HepG2 (cell line): ENCODE results near the gene GAR1. TPM values are rescaled to one million over a fixed set of nuclear protein-coding genes. Genes with fewer than 3 reads are reported as not detected.

Experiments used
- ATAC-seq: fragments of 200-7000 bp; cut with Tn5 transposase; 3 replicates; pipeline ENCODE4 v1.9.1; 2020; ENCODE audit warnings: mild to moderate bottlenecking, moderate library complexity
- BruUV-seq: library from RNA; stranded (reverse); fragments of 400-500 nt; replicated peaks from 2 replicates; lab custom pipeline; 2021; lab: Mats Ljungman, UMichigan
- CTCF ChIA-PET: fragments of 300-600 bp; formaldehyde crosslinking; extraction: SDS; loops from one replicate; lab custom pipeline; 2021; ENCODE audit warnings: low total read pairs, inconsistent platforms, low intra/inter-chr PET ratio; lab: Yijun Ruan, JAX
- POLR2A ChIA-PET: fragments of 350-600 bp; sonication (Branson Sonifier 250); formaldehyde crosslinking; loops from one replicate; lab custom pipeline; 2020; ENCODE audit warnings: antibody characterized with exemption, inconsistent platforms; lab: Yijun Ruan, JAX
- DNase-seq: peaks from one replicate; pipeline ENCODE4 v3.0.0-alpha.2; 2015; ENCODE audit warnings: low spot score
- FAIRE-seq: peaks from 3 replicates; lab custom pipeline; 2011; peaks lifted over from hg19 to GRCh38; lab: Jason Lieb, UNC
- H2AFZ ChIP-seq: one replicate; pipeline ENCODE4 v1.6.1; 2011; ENCODE audit warnings: low read length, inconsistent platforms
- H3K27ac ChIP-seq: fragments of 300-600 bp; 3 replicates; pipeline ENCODE4 v1.8.0; 2011; ENCODE audit warnings: mixed run types, mild to moderate bottlenecking, mixed read lengths, low read length, inconsistent platforms; ENCODE audit not compliant: insufficient read depth; ENCODE audit errors: extremely low read length
- H3K27me3 ChIP-seq, 2 experiments: fragments of 200-600 bp in 1 of 2; 2 replicates in 1 of 2; 3 replicates in 1 of 2; pipeline versions ENCODE4 v1.6.0 to v1.8.0; 2011; ENCODE audit warnings: low read length in 2 of 2, mild to moderate bottlenecking in 2 of 2, moderate library complexity in 2 of 2, inconsistent platforms in 1 of 2; ENCODE audit not compliant: insufficient read depth in 2 of 2, control insufficient read depth in 1 of 2
- H3K36me3 ChIP-seq, 2 experiments: fragments of 200-600 bp in 1 of 2; replicated peaks in 1 of 2; 2 replicates in 1 of 2; 3 replicates in 1 of 2; pipeline versions ENCODE4 v1.5.1 to v1.8.0; 2011; ENCODE audit warnings: low read length in 2 of 2, inconsistent platforms in 1 of 2; ENCODE audit not compliant: insufficient read depth in 2 of 2, control insufficient read depth in 1 of 2
- H3K4me1 ChIP-seq: 2 replicates; pipeline ENCODE4 v1.5.1; 2012; ENCODE audit warnings: low read length, inconsistent platforms; ENCODE audit not compliant: insufficient read depth
- H3K4me2 ChIP-seq: 2 replicates; pipeline ENCODE4 v1.6.0; 2011; ENCODE audit warnings: low read depth, low read length, inconsistent platforms
- H3K4me3 ChIP-seq, 3 experiments: fragments of 200-600 bp in 1 of 3; sonication (generic), shearing (Covaris generic) in 1 of 3; replicated peaks in 1 of 3; 2 replicates each; pipeline ENCODE4 v1.5.1; 2011 to 2016; ENCODE audit warnings: low read length in 3 of 3, inconsistent platforms in 2 of 3, low read depth in 2 of 3, mild to moderate bottlenecking in 2 of 3, control low read depth in 1 of 3, mixed read lengths in 1 of 3; ENCODE audit not compliant: insufficient read depth in 1 of 3
- H3K79me2 ChIP-seq: one replicate; pipeline ENCODE4 v1.6.1; 2011; ENCODE audit warnings: low read length, inconsistent platforms; ENCODE audit not compliant: insufficient read depth
- H3K9ac ChIP-seq: 2 replicates; pipeline ENCODE4 v1.6.0; 2011; ENCODE audit warnings: mild to moderate bottlenecking, low read depth, low read length, inconsistent platforms; ENCODE audit not compliant: insufficient read depth
- H3K9me3 ChIP-seq: 2 replicates; pipeline ENCODE4 v1.5.1; 2012; ENCODE audit warnings: mild to moderate bottlenecking, low read length
- H4K20me1 ChIP-seq: 2 replicates; pipeline ENCODE4 v1.6.0; 2011; ENCODE audit warnings: inconsistent platforms, mild to moderate bottlenecking, low read length, moderate library complexity; ENCODE audit not compliant: insufficient read depth
- FOXK1 ChIP-seq: sonication (generic); formaldehyde crosslinking; IDR thresholded peaks from 2 replicates; pipeline ENCODE4 v1.4.0; 2020; ENCODE audit warnings: low read depth, missing genetic modification reagents, borderline replicate concordance
- FOXP4 ChIP-seq: sonication (generic); formaldehyde crosslinking; IDR thresholded peaks from 2 replicates; pipeline ENCODE4 v1.4.0; 2020; ENCODE audit warnings: missing genetic modification reagents
- MAZ ChIP-seq, 2 experiments: sonication (generic) in 1 of 2; formaldehyde crosslinking in 1 of 2; IDR thresholded peaks; 2 replicates each; pipeline versions ENCODE4 v1.5.0 to v1.6.1; 2012 to 2020; ENCODE audit warnings: low read depth in 2 of 2, mild to moderate bottlenecking in 2 of 2, borderline replicate concordance in 1 of 2, improper control_type of control experiment in 1 of 2, low read length in 1 of 2, missing genetic modification reagents in 1 of 2, moderate library complexity in 1 of 2
- MXD4 ChIP-seq: IDR thresholded peaks from 2 replicates; pipeline ENCODE4 v1.6.1; 2016; ENCODE audit warnings: mild to moderate bottlenecking, missing biosample characterization, missing genetic modification reagents
- SNAI1 ChIP-seq: sonication (generic); formaldehyde crosslinking; IDR thresholded peaks from 2 replicates; pipeline ENCODE4 v1.5.0; 2020; ENCODE audit warnings: mild to moderate bottlenecking, missing genetic modification reagents, borderline replicate concordance
- ZFYVE20 ChIP-seq: sonication (generic); formaldehyde crosslinking; IDR thresholded peaks from 2 replicates; pipeline ENCODE4 v1.8.0; 2023; ENCODE audit warnings: low read depth, mild to moderate bottlenecking, moderate library complexity, missing genetic modification reagents, borderline replicate concordance
- ZNF224 ChIP-seq: sonication (generic); formaldehyde crosslinking; IDR thresholded peaks from 2 replicates; pipeline ENCODE4 v1.5.0; 2020; ENCODE audit warnings: mild to moderate bottlenecking, missing genetic modification reagents
- ZNF33B ChIP-seq: sonication (generic); formaldehyde crosslinking; IDR thresholded peaks from 2 replicates; pipeline ENCODE4 v1.5.1; 2020; ENCODE audit warnings: mild to moderate bottlenecking, missing genetic modification reagents
- ZNF432 ChIP-seq: sonication (generic); formaldehyde crosslinking; IDR thresholded peaks from 2 replicates; pipeline ENCODE4 v1.5.0; 2020; ENCODE audit warnings: missing genetic modification reagents, mild to moderate bottlenecking, borderline replicate concordance
- ZNF597 ChIP-seq: sonication (generic); formaldehyde crosslinking; IDR thresholded peaks from 2 replicates; pipeline ENCODE4 v1.5.0; 2020; ENCODE audit warnings: missing genetic modification reagents
- ZNF710 ChIP-seq: sonication (generic); formaldehyde crosslinking; IDR thresholded peaks from 2 replicates; pipeline ENCODE4 v1.5.0; 2020; ENCODE audit warnings: mild to moderate bottlenecking, missing genetic modification reagents, borderline replicate concordance
- ZNF776 ChIP-seq: sonication (generic); formaldehyde crosslinking; IDR thresholded peaks from 2 replicates; pipeline ENCODE4 v1.4.0; 2020; ENCODE audit warnings: mild to moderate bottlenecking, missing genetic modification reagents
- ZSCAN20 ChIP-seq: sonication (generic); formaldehyde crosslinking; IDR thresholded peaks from 2 replicates; pipeline ENCODE4 v1.4.0; 2020; ENCODE audit warnings: missing genetic modification reagents, mild to moderate bottlenecking, borderline replicate concordance
- WGBS: methylation state at CpG from one replicate; pipeline ENCODE4 v1.1.6; 2017; ENCODE audit warnings: low lambda C conversion rate; 5-methylcytosine and 5-hydroxymethylcytosine counted together
- in situ Hi-C: cut with HindIII; loops from 2 replicates; pipeline ENCODE4 v1.10.0; 2017; ENCODE audit warnings: low pct_unique_long_range_greater_than_20kb; ENCODE audit not compliant: extremely low pct_ligation_motif_present
- intact Hi-C: fragments of 100-400 bp; cut with micrococcal nuclease; formaldehyde crosslinking; loops from one replicate; pipeline ENCODE4 v1.10.0; 2022; ENCODE audit not compliant: unreplicated experiment
- polyA plus RNA-seq, 8 experiments: library from polyadenylated mRNA; depleted of rRNA in 3 of 8; stranded (reverse) in 7 of 8; unstranded in 1 of 8; fragments of >200 nt; fragmentation: Illumina TruSeq in 4 of 8; extraction: Trizol in 4 of 8; gene quantifications; 2 replicates each; pipeline versions ENCODE4 v1.2.1 to v1.2.3, GENCODE V29; 2011 to 2016; ENCODE audit warnings: low read depth in 4 of 8, missing spikeins in 1 of 8, mixed read lengths in 1 of 8; ENCODE audit not compliant: insufficient read depth in 1 of 8
- total RNA-seq, 5 experiments: library from RNA; depleted of rRNA; stranded (reverse); fragments of >200 nt; fragmentation: Illumina TruSeq; extraction: Trizol; gene quantifications; 2 replicates each; pipeline ENCODE4 v1.2.3, GENCODE V29; 2016; ENCODE audit warnings: low read depth in 1 of 5

Gene GAR1
- total and polyA plus RNA-seq, 2 of the 13 experiments (the other 11 are each of a cell fraction or from before 2014, with no cell fraction given) = 11.3 to 11.4 TPM

- peak overlapping the region; percentile 92 for H3K9ac ChIP-seq
- intact Hi-C loops = loop anchor here (5.0 kb wide), 4 partner anchors 69 to 384 kb away; partner anchors contain the start of genes CASP6 and SEC24B
- FAIRE-seq = no peak
- H3K36me3 ChIP-seq = peaks cover 6 to 31% of the 10 kb centered on the region in 2 experiments; a peak in 4 of 5 replicates
- H2AFZ ChIP-seq = peak overlapping the region; percentile 95
- H3K4me1 ChIP-seq = peaks cover 53% of the 10 kb centered on the region
- no peaks in the 10 kb centered on the region for H4K20me1 ChIP-seq
- in situ Hi-C loops = loop anchor here (25.0 kb wide), 1 partner anchor 254 kb away; the partner anchor contains the start of gene MCUB
- H3K4me3 ChIP-seq = peak overlapping the region; percentile 77 to 95 (median 84)
- peak overlapping the region; percentile 91 for H3K4me2 ChIP-seq
- no peaks in the 10 kb centered on the region; a peak in 1 of 5 replicates for H3K27me3 ChIP-seq
- peak; percentile 2; the same call in 1 of the 3 replicates for ATAC-seq
- no peaks in the 10 kb centered on the region for H3K9me3 ChIP-seq
- BruUV-seq = no TSS peak
- H3K27ac ChIP-seq = peak overlapping the region; percentile 91
- peaks cover 31% of the 10 kb centered on the region for H3K79me2 ChIP-seq
- ChIA-PET CTCF (no interaction called here), POLR2A (interaction anchor here (1.2 to 1.5 kb wide), 3 partner anchors 14 to 382 kb away, joined by 3 to 13 read pairs (median 7); partner anchors contain the start of genes CFI and SEC24B)
- no peak for DNase-seq
- no peak for TF ChIP-seq ZFYVE20 (CRISPR knock-in tag)
- TF ChIP-seq ZNF597 (CRISPR knock-in tag) = no peak
- no peak for TF ChIP-seq MXD4
- no peak for TF ChIP-seq SNAI1 (CRISPR knock-in tag)
- TF ChIP-seq MAZ (IDR thresholded peaks at IDR 0.05; ENCODE audit: borderline replicate concordance, low read depth, low read length) = no peak
- peak; percentile 3; the same call in 1 of the 2 replicates for TF ChIP-seq MAZ (CRISPR knock-in tag; IDR thresholded peaks at IDR 0.05; ENCODE audit: low read depth)
- TF ChIP-seq ZNF33B (CRISPR knock-in tag) = no peak
- 0 out of 2 replicates have a peak, but pooled peaks have one; percentile 12 for TF ChIP-seq ZNF710
- 0 out of 2 replicates have a peak, but pooled peaks have one; percentile 57 for TF ChIP-seq ZNF776 (CRISPR knock-in tag)
- TF ChIP-seq ZSCAN20 = no peak
- no peak for TF ChIP-seq ZNF224 (CRISPR knock-in tag)
- no peak for TF ChIP-seq FOXK1
- no peak for TF ChIP-seq FOXP4 (CRISPR knock-in tag)
- no peak for TF ChIP-seq ZNF432
- WGBS = under 1% methylated on average over 18 of the region's 19 CpGs
These were observed 500 bp downstream of the GAR1 start for GRCh38 chr4:109816082-109816442.
